Astrocyte of the spinal cord (primary cell): ENCODE measurements around the gene TANK.
"Not testable (repeated sequence)": the region's sequence is repeated elsewhere in the genome, so short reads cannot be mapped to it uniquely, and the experiment has no call there.

Experiments
- DNase-seq: peaks from one replicate; pipeline ENCODE4 v3.0.0; 2011; ENCODE audit warnings: low read depth, low spot score
- H3K4me3 ChIP-seq: 2 replicates; pipeline ENCODE4 v1.5.1; 2011; ENCODE audit warnings: low read depth, mild to moderate bottlenecking, low read length, moderate library complexity
- in situ Hi-C: cut with HindIII; loops from 2 replicates; pipeline ENCODE4 v1.10.0; 2017; ENCODE audit warnings: low sequenced_read_pairs
- TF ChIP-seq, protein P1 (sequence below): IDR thresholded peaks from 2 replicates; pipeline ENCODE4 v1.5.1; 2012; ENCODE audit warnings: low read depth, mild to moderate bottlenecking, low read length, inconsistent platforms

The TANK gene

GRCh38 chr2:161250864-161251436 lies 90.7 kb downstream of the TANK start:
- in situ Hi-C loops = no loop called here
- DNase-seq = peak; percentile 40
- TF ChIP-seq, protein P1, sequence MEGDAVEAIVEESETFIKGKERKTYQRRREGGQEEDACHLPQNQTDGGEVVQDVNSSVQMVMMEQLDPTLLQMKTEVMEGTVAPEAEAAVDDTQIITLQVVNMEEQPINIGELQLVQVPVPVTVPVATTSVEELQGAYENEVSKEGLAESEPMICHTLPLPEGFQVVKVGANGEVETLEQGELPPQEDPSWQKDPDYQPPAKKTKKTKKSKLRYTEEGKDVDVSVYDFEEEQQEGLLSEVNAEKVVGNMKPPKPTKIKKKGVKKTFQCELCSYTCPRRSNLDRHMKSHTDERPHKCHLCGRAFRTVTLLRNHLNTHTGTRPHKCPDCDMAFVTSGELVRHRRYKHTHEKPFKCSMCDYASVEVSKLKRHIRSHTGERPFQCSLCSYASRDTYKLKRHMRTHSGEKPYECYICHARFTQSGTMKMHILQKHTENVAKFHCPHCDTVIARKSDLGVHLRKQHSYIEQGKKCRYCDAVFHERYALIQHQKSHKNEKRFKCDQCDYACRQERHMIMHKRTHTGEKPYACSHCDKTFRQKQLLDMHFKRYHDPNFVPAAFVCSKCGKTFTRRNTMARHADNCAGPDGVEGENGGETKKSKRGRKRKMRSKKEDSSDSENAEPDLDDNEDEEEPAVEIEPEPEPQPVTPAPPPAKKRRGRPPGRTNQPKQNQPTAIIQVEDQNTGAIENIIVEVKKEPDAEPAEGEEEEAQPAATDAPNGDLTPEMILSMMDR = peak; percentile 75
- H3K4me3 ChIP-seq = no peak overlapping the region

DNA sequence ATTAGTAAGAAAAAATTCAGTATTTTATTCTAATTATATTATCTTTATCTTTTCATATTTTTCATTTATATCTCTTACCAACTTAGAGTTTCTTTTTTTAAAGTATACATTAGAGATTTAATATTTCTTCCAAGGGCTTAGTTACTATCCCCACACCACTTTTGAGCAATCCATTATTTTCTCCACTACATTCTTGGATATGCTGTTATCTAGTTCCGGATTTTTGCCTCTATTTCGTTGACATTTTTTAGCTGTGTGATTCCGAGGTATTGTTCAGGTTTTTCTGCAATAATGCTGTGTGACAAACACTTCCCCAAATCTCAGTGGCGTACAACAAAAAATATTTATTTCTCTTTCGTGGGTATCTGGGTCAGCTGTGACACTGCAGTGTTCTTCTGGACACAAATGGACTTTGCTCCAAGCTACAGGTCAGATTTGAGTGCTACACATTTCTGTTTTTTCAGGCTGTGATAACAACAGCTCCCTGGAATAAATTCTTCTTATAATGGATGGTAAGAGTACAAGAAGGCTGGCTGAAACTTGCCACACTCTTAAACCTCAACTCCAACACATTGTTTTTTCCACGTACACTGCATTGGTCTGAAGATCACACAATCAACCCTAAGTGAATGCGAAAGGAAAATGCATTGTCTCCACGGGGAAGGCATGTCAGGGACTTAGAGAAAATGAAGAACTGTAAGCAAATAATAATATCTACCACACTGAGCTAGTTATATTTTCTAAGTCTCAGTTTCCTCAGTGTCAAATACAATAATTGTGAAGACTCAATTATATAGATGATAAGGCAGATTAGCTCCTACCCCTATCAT lies 97.1 kb downstream of the TANK start:
- H3K4me3 ChIP-seq = no peak overlapping the region
- DNase-seq = no peak
- TF ChIP-seq, protein P1 = no peak
- in situ Hi-C loops = no loop called here

DNA sequence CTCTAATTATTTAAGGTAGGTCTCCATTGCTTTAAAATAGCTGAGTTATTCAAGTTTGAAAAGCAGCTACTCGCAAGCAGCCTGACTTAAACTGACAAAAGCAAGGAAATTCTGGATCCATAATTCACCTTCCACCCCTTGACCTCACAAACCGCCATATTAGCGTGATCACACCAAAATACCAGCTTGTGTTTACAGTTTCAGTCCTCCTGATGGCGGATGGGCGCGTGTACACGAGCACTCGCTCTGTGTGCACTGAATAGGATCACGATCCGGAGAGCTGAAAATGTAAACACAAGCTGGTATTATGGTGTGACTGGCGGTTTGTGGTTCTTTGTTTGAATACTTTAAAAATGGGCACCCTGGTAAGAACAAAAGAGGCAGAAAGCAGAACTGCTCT lies 105.6 kb downstream of the TANK start:
- in situ Hi-C loops = no loop called here

DNA sequence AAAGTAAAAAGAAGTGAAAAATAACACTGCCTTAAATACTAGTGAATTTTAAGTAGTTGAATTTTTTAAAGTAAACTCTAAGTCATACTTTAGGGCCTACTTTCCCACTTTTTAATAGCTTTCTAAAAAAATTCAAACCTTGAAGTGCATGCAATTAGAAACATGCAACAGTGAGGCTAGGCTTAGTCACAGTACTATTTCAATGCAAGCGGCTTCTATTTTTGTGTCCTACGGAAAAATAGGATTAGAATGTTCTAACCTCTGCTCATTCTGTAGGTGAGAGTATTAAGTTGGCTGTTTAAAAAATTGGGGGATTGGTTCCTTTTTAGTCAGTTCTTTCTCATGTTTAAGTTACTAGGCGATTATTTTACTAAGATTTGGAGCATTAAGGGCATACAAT lies 108.9 kb downstream of the TANK start:
- no peak for DNase-seq

More for the DNA sequence above, 105.6 kb downstream of the TANK start:
- TF ChIP-seq, protein P1 = no peak
- no peak overlapping the region for H3K4me3 ChIP-seq
- DNase-seq = no peak

DNA sequence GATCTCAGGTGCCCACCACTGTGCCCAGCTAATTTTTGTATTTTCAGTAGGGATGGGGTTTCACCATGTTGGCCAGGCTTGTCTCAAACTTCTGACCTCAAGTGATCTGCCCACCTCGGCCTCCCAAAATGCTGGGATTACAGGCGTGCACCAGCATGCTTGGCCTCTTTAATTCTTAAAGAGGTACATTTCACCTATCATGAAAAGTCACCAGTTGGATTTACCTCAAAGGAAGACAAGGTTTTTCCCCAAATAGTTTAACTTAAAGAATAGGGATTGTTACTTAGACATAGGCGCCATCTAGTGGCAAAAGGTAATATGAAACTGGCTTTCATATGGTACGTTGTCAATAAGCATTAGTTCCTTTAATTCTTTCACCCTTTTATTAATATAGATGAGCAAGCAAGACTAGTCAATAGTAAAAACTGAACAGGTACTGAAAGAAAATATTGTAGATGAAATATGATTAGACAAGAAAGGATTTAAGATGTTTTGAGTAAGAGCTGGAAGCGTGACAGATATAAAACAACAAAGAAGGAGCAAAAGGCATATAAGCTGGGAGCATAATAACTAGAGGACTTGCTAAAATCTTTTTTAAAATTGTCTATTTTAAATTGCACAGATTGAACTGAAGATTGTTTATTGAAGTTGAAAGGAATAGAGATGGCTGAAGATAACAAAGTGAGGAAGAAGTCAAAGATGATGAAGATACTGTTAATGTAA lies 113.0 kb downstream of the TANK start:
- peak; percentile 76 for DNase-seq
- TF ChIP-seq, protein P1 = peak; percentile 58
- in situ Hi-C loops = no loop called here

More for the DNA sequence above, 108.9 kb downstream of the TANK start:
- in situ Hi-C loops = no loop called here
- TF ChIP-seq, protein P1 = no peak
- H3K4me3 ChIP-seq = no peak overlapping the region

DNA sequence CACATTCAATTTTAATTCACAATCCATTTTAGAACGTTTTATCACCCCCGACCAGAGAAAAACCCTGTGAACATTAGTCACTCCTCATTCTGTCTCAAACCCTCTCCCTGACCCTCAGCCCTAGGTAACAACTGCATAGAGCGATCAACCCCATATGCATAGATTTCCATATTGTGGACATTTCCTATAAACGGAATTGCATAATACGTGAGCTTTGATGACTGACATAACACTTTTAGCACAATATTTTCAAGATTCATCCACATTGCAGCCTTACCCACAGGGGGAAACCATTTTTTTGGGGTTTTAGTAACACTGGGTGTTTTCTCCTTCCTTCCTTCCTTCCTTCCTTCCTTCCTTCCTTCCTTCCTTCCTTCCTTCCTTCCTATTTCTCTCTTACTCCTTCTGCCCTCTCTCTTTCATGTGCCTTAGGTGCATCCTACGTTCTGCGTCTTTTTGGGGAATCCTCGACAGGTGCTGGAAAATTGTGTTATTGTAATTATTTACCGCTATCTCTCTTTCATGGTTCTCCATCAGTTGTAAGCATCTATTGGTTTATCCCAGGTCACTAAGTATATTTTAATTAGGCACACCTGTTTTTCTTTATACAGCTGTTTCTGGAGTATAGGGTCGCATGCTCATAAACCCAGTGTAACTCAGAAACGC lies 118.5 kb downstream of the TANK start:
- DNase-seq = peak; percentile 16
- in situ Hi-C loops, H3K4me3 ChIP-seq: not testable (repeated sequence)

More for the DNA sequence above, 113.0 kb downstream of the TANK start:
- no peak overlapping the region for H3K4me3 ChIP-seq

DNA sequence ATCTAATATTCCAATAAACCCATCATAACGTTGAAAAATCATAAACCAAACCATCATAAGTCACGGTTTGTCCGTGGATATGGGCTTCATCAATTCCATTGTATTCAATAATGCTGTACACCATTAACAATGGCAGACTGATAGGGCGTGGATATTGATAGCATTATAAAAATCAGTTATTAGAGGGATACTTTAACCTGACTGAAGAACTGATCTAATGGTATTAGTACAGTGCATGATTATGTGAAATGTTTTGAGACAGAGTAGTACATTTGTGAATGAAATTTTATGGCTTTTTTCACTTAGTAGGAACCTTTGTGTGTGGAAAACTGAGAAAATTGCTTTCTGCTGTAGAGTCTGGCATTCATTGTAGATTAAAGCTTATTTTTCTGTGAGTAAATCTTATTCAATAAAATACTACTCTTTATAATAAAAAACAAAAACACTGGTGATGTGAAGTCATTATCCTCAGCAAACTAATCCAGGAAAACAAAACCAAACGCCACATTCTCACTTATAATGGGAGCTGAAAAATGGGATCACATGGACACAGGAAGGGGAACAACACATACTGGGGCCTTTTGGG lies 119.1 kb downstream of the TANK start:
- in situ Hi-C loops, H3K4me3 ChIP-seq, DNase-seq: not testable (repeated sequence)

DNA sequence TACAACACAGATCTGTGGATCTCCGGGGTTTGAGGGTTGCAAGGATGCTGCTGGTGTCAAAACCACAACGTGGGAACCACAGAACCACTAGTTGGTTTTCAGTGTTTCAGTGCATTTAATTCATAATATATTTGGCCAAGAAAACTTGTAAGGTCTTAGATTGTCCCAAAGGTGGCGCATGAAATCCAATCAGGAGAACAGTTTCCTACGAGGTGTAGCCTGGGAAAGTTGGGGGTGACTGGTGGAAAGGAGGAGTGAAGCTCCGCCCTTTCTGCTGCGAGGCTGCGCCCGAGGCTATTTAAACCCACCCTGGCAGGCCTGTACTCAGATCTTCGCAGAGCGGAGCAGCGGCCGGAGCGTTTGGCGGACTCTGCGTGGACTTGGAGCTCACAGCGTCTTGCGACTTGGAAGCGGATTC lies 120.7 kb downstream of the TANK start:
- DNase-seq, in situ Hi-C loops, H3K4me3 ChIP-seq: not testable (repeated sequence)

DNA sequence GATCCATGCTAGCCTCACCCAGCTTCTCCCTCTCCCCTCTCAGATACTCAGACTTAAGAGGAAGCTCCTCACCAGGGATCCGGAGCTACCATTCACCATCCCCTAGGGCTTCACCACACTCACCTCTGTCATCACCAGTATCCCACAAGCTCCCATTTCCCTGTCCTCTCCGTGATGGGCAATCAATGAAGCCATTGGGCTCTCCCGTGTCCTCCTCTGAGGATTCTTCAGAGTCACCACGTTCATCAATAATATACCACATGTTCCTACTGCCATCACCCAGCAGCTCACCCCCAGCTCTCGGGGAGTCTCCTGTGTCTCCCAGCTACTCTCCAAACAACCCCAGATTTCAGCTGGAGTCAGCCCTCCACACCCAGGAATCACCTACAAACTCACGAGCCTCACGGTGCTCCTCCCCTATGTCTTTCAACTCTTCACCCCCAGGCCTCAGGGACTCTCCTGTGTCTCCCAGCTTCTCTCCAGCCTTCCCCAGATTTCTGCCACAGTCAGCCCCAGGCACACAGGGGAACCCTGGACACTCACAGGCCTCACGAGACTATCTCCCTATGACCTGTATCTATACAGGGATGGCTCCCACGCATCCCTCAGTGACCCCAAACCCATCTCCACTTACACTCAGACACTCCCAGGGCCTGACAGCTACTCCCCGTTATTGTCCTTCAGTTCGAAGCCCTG lies 121.5 kb downstream of the TANK start:
- in situ Hi-C loops, DNase-seq, H3K4me3 ChIP-seq: not testable (repeated sequence)

- DNase-seq, in situ Hi-C loops, H3K4me3 ChIP-seq: not testable (repeated sequence)
Measured at GRCh38 chr2:161282311-161282644, 122.0 kb downstream of the TANK start.
